H9 (cell line): ENCODE measurements around the gene MRTFB. TPM values are rescaled to one million over a fixed set of nuclear protein-coding genes. Genes with fewer than 3 reads are reported as not detected.

Source experiments
- DNase-seq: peaks from one replicate; pipeline ENCODE4 v3.0.0-alpha.2; 2017
- H2AFZ ChIP-seq: one replicate; pipeline ENCODE4 v1.6.1; 2013; ENCODE audit warnings: mild to moderate bottlenecking, low read length, control low read depth, moderate library complexity
- H2AK5ac ChIP-seq: 2 replicates; pipeline ENCODE4 v1.6.1; 2013; ENCODE audit warnings: low read length, control low read depth, mixed read lengths; ENCODE audit not compliant: insufficient read length
- H2BK120ac ChIP-seq: one replicate; pipeline ENCODE4 v1.6.1; 2013; ENCODE audit warnings: low read depth, mild to moderate bottlenecking, low read length, control low read depth, inconsistent platforms; ENCODE audit not compliant: poor library complexity, severe bottlenecking
- H2BK12ac ChIP-seq: 2 replicates; pipeline ENCODE4 v1.6.1; 2013; ENCODE audit warnings: low read length, control low read depth, mixed read lengths, low read depth; ENCODE audit not compliant: insufficient read length
- H2BK15ac ChIP-seq: 2 replicates; pipeline ENCODE4 v1.6.1; 2013; ENCODE audit warnings: low read depth, low read length, control low read depth
- H2BK20ac ChIP-seq: one replicate; pipeline ENCODE4 v1.6.1; 2013; ENCODE audit warnings: low read depth, mild to moderate bottlenecking, low read length, control low read depth, inconsistent platforms; ENCODE audit not compliant: poor library complexity, severe bottlenecking
- H2BK5ac ChIP-seq: 2 replicates; pipeline ENCODE4 v1.6.1; 2013; ENCODE audit warnings: low read length, control low read depth, mixed read lengths; ENCODE audit not compliant: insufficient read length
- H3K14ac ChIP-seq: 2 replicates; pipeline ENCODE4 v1.6.1; 2013; ENCODE audit warnings: low read length, control low read depth; ENCODE audit not compliant: insufficient read depth
- H3K18ac ChIP-seq: 2 replicates; pipeline ENCODE4 v1.6.1; 2013; ENCODE audit warnings: low read depth, mild to moderate bottlenecking, mixed read lengths, low read length, control low read depth; ENCODE audit not compliant: insufficient read length
- H3K23ac ChIP-seq: 2 replicates; pipeline ENCODE4 v1.6.1; 2013; ENCODE audit warnings: low read length, control low read depth, mixed read lengths, low read depth; ENCODE audit not compliant: insufficient read length
- H3K23me2 ChIP-seq: 2 replicates; pipeline ENCODE4 v1.6.1; 2013; ENCODE audit warnings: low read depth, mild to moderate bottlenecking, mixed read lengths, low read length, control low read depth; ENCODE audit not compliant: insufficient read length, poor library complexity, severe bottlenecking
- H3K27ac ChIP-seq: 2 replicates; pipeline ENCODE4 v1.5.1; 2013; ENCODE audit warnings: low read length, control low read depth, mixed read lengths, low read depth; ENCODE audit not compliant: insufficient read length
- H3K27me3 ChIP-seq: 2 replicates; pipeline ENCODE4 v1.6.1; 2013; ENCODE audit warnings: low read length, control low read depth, inconsistent platforms; ENCODE audit not compliant: insufficient read depth
- H3K4ac ChIP-seq: 2 replicates; pipeline ENCODE4 v1.6.1; 2013; ENCODE audit warnings: low read depth, mild to moderate bottlenecking, control low read depth, inconsistent platforms, low read length, moderate library complexity
- H3K4me1 ChIP-seq: 2 replicates; pipeline ENCODE4 v1.6.1; 2013; ENCODE audit warnings: low read length, control low read depth, inconsistent platforms; ENCODE audit not compliant: insufficient read depth
- H3K4me2 ChIP-seq: 2 replicates; pipeline ENCODE4 v1.6.1; 2013; ENCODE audit warnings: low read length, control low read depth, mixed read lengths; ENCODE audit not compliant: insufficient read length, insufficient read depth
- H3K56ac ChIP-seq: 2 replicates; pipeline ENCODE4 v1.6.1; 2013; ENCODE audit warnings: low read depth, mild to moderate bottlenecking, mixed read lengths, low read length, control low read depth; ENCODE audit not compliant: insufficient read length
- H3K79me1 ChIP-seq: 2 replicates; pipeline ENCODE4 v1.6.1; 2013; ENCODE audit warnings: low read depth, mild to moderate bottlenecking, moderate library complexity, low read length, control low read depth, inconsistent platforms; ENCODE audit not compliant: insufficient read depth, poor library complexity, severe bottlenecking
- H3K79me2 ChIP-seq: 2 replicates; pipeline ENCODE4 v1.6.1; 2013; ENCODE audit warnings: low read length, control low read depth, inconsistent platforms; ENCODE audit not compliant: insufficient read depth
- H3K9ac ChIP-seq: 2 replicates; pipeline ENCODE4 v1.6.1; 2013; ENCODE audit warnings: low read length, control low read depth, mixed read lengths; ENCODE audit not compliant: insufficient read length; ENCODE audit errors: extremely low read depth
- H3K9me3 ChIP-seq: one replicate; pipeline ENCODE4 v1.6.1; 2013; ENCODE audit warnings: low read depth, low read length, inconsistent platforms; ENCODE audit not compliant: control insufficient read depth
- H3T11ph ChIP-seq: one replicate; pipeline ENCODE4 v1.6.1; 2013; ENCODE audit warnings: mild to moderate bottlenecking, low read length, control low read depth, inconsistent platforms
- H4K20me1 ChIP-seq: one replicate; pipeline ENCODE4 v1.6.1; 2013; ENCODE audit not compliant: control insufficient read depth, insufficient read length, insufficient read depth
- H4K5ac ChIP-seq: 2 replicates; pipeline ENCODE4 v1.6.1; 2013; ENCODE audit warnings: low read depth, mild to moderate bottlenecking, mixed read lengths, low read length, control low read depth; ENCODE audit not compliant: insufficient read length
- H4K8ac ChIP-seq: replicated peaks from 2 replicates; pipeline ENCODE4 v1.6.1; 2013; ENCODE audit warnings: low read length, control low read depth, mixed read lengths, low read depth; ENCODE audit not compliant: insufficient read length
- H4K91ac ChIP-seq: 2 replicates; pipeline ENCODE4 v1.6.1; 2013; ENCODE audit warnings: low read depth, mild to moderate bottlenecking, moderate library complexity, mixed read lengths, low read length, control low read depth; ENCODE audit not compliant: insufficient read length
- H3K27ac Mint-ChIP-seq, 3 experiments: 2 replicates in 2 of 3; 3 replicates in 1 of 3; pipeline ENCODE4 v1.8.0; 2020 to 2021; ENCODE audit warnings: mixed read lengths in 3 of 3, mild to moderate bottlenecking in 1 of 3, moderate library complexity in 1 of 3
- H3K27me3 Mint-ChIP-seq: 2 replicates; pipeline ENCODE4 v1.8.0; 2021; ENCODE audit warnings: low read depth, mild to moderate bottlenecking, moderate library complexity, mixed read lengths
- H3K36me3 Mint-ChIP-seq, 3 experiments: 2 replicates in 2 of 3; 3 replicates in 1 of 3; pipeline ENCODE4 v1.8.0; 2020 to 2021; ENCODE audit warnings: low read depth in 3 of 3, mixed read lengths in 3 of 3; ENCODE audit not compliant: insufficient read depth in 1 of 3
- H3K4me1 Mint-ChIP-seq, 2 experiments: 2 replicates each; pipeline ENCODE4 v1.8.0; 2020; ENCODE audit warnings: mixed read lengths in 2 of 2
- H3K4me3 Mint-ChIP-seq, 2 experiments: 2 replicates in 1 of 2; 3 replicates in 1 of 2; pipeline ENCODE4 v1.8.0; 2020 to 2021; ENCODE audit warnings: mild to moderate bottlenecking in 2 of 2, mixed read lengths in 2 of 2, moderate library complexity in 1 of 2
- H3K9me3 Mint-ChIP-seq, 2 experiments: 2 replicates in 1 of 2; 3 replicates in 1 of 2; pipeline ENCODE4 v1.8.0; 2020; ENCODE audit warnings: mild to moderate bottlenecking in 2 of 2, mixed read lengths in 2 of 2, moderate library complexity in 1 of 2
- CTCF ChIP-seq: fragments of 200-600 bp; sonication (generic); conservative IDR thresholded peaks from 3 replicates; pipeline ENCODE4 v1.8.0; 2021; ENCODE audit warnings: antibody characterized with exemption, mild to moderate bottlenecking
- WGBS: extraction: QIAGEN DNeasy Blood & Tissue Kit; methylation state at CpG from one replicate; pipeline ENCODE4 v1.1.7; 2013; ENCODE audit warnings: missing lambda C conversion rate, low lambda C conversion rate, mixed read lengths; ENCODE audit not compliant: insufficient read length; ENCODE audit errors: extremely low coverage; 5-methylcytosine and 5-hydroxymethylcytosine counted together
- total RNA-seq: library from RNA; stranded (reverse); gene quantifications from 2 replicates; pipeline ENCODE4 v1.2.1, GENCODE V29; 2021

The MRTFB gene
- total RNA-seq, 1 experiment from 2014 or later = 29.9 TPM

- no peak overlapping the region for H3K27ac ChIP-seq
- Mint-ChIP-seq H3K4me3 (peak overlapping the region; percentile 84 to 94), H3K4me1 (peaks cover 40 to 41% of the 10 kb centered on the region in 2 experiments), H3K27me3 (peaks cover 9% of the 10 kb centered on the region), H3K36me3 (peaks cover 0 to 5% (median 2%) of the 10 kb centered on the region in 3 experiments; a peak in 5 of 7 replicates), H3K27ac (peak overlapping the region in 2 of 3 experiments; percentile 59 to 68; a peak in 2 of 7 replicates), H3K9me3 (peaks cover 4 to 6% of the 10 kb centered on the region in 2 experiments)
- no peaks in the 10 kb centered on the region for H4K20me1 ChIP-seq
- peaks cover 8% of the 10 kb centered on the region; the same call in 1 of the 2 replicates for H3K4me1 ChIP-seq
- peak; percentile 72 for DNase-seq
- no peak overlapping the region for H4K5ac ChIP-seq
- peak overlapping the region; percentile 67 for H3K4me2 ChIP-seq
- no peak overlapping the region for H3K4ac ChIP-seq
- H3K23ac ChIP-seq = no peak overlapping the region
- H3K23me2 ChIP-seq = peaks cover 13% of the 10 kb centered on the region
- H3K56ac ChIP-seq = no peak overlapping the region
- no peak overlapping the region for H2BK5ac ChIP-seq
- no peak overlapping the region for H2AK5ac ChIP-seq
- WGBS = no CpG with 5 or more reads among the region's 23 CpGs
- no peak overlapping the region for H2BK20ac ChIP-seq
- H2AFZ ChIP-seq = no peak overlapping the region
- no peak overlapping the region for H2BK15ac ChIP-seq
- H3T11ph ChIP-seq = no peak overlapping the region
- no peaks in the 10 kb centered on the region for H3K79me2 ChIP-seq
- no peak overlapping the region for H2BK120ac ChIP-seq
- H3K27me3 ChIP-seq = no peaks in the 10 kb centered on the region
- H3K79me1 ChIP-seq = no peaks in the 10 kb centered on the region
- H2BK12ac ChIP-seq = no peak overlapping the region
- peak overlapping the region; percentile 22 for H3K18ac ChIP-seq
- H3K14ac ChIP-seq = peak overlapping the region; percentile 70
- H4K8ac ChIP-seq = no peak overlapping the region
- H4K91ac ChIP-seq = no peak overlapping the region
- no peaks in the 10 kb centered on the region for H3K9me3 ChIP-seq
- TF ChIP-seq CTCF = peak; percentile 45; the same call in 2 of the 3 replicates
- H3K9ac ChIP-seq = peak overlapping the region; percentile 56
Measured at GRCh38 chr16:14284930-14285512, 213.9 kb downstream of the MRTFB start.
